ENCODE data around the gene FRZB. TPM values are rescaled to one million over a fixed set of nuclear protein-coding genes. Genes with fewer than 3 reads are reported as not detected.

The FRZB gene
- total RNA-seq, 1 donor from 2014 or later: 0.68 TPM

Other genes with a start within 250 kb of the FRZB start
- 132 and 177 TPM in 2 replicates for gene DNAJC10, start 150.4 kb downstream of the FRZB start, total RNA-seq
- gene NCKAP1, start 171.8 kb upstream of the FRZB start, total RNA-seq: 171 and 364 TPM in 2 replicates
- 2.6 and 4.4 TPM in 2 replicates for gene DUSP19, start 212.1 kb upstream of the FRZB start, total RNA-seq

Data from dermis blood vessel endothelial cell (primary cell).